ENCODE results near the gene EFCAB11.
"Not testable (repeated sequence)": the region's sequence is repeated elsewhere in the genome, so short reads cannot be mapped to it uniquely, and the experiment has no call there.

The EFCAB11 gene

DNA sequence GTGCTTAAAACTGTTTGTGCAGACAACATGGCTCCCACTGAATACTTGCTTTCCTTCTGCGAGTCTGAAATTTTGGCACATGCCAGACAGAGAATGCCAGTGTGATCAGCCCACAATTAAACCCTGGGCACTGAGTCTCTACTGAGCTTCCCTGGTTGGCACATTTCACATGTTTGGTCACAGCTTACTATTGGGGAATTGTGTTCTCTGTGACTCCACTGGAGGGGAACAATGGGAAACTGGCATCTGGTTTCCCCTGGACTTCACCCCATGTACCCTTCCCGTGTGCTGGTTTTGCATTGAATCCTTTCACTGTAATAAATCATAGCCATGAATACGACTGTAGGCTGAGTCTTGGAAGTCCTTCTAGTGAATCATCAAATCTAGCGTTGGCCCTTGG lies 64.9 kb downstream of the EFCAB11 start:
- DNase-seq (ENCODE audit: extremely low spot score, insufficient read length, low read depth) = no peak
- FAIRE-seq = no peak

DNA sequence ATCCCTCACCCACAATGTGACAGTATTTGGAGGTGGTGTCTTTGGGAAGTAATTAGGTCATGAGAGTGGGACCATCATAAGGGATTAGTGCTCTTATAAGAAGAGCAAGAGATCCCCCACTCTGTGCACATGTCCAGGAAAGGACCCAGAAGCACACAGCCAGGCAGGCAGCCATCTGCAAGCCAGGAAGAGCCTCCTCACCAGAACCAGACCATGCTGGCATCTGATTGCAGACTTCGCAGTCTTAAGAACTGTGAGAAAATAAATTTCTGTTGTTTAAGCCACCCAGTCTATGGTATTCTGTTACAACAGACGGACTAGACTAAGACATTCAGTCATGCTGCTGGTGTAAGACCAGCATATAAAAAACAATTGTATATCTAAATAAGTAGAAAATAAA lies 69.8 kb downstream of the EFCAB11 start:
- FAIRE-seq (no peak), DNase-seq (ENCODE audit: extremely low spot score, insufficient read length, low read depth) (no peak)

DNA sequence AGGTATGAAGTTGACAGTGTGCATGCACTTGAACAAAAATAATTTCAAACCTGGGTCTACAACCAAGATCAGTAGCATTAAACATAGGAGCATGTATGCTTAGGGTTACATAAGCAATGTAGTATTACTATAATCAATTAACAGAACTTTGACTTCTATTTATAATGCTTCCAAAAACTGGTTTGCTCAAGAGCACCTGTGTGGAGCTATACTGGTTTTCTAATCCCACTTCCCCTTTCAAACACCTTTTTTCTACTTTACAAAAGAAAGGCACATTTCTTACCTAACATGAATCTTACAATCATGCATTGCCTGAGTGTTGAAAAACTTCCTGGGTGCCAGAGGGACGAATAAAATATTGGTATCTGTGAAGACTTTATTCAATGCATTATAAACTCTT lies 72.7 kb downstream of the EFCAB11 start:
- DNase-seq (ENCODE audit: extremely low spot score, insufficient read length, low read depth) (no peak), FAIRE-seq (no peak)

DNA sequence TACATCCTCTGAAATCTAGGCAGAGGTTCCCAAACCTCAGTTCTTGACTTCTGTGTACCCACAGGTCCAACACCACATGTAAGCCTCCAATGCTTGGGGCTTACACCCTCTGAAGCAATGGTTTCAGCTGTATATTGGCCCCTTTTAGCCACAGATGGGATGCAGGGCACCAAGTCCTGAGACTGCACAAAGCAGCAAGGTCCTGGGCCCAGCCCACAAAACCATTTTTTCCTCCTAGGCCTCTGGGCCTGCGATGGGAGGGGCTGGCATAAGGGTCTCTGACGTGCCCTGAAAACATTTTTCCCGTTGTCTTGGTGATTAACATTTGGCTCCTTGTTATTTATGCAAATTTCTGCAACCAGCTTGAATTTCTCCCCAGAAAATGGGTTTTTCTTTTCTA lies 80.4 kb downstream of the EFCAB11 start:
- FAIRE-seq; DNase-seq (ENCODE audit: extremely low spot score, insufficient read length, low read depth): not testable (repeated sequence)

DNA sequence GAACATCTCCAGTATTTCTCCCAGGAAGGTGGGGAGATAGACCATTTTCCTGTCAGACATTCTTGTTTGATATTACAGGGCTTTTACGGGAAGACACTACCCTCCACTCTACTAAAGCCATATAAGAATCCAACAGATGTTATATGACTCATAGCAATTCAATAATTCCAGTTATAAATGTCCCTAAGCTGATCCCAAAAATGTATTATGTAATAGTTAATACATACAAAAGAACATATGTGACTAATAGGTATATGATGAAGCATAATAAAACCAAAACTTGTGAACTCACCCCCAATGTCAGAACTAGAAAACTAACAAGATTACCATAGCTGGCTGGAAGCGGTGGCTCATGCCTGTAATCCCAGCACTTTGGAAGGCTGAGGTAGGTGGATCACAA lies 84.2 kb downstream of the EFCAB11 start:
- DNase-seq (ENCODE audit: extremely low spot score, insufficient read length, low read depth) (no peak), FAIRE-seq (no peak)

DNA sequence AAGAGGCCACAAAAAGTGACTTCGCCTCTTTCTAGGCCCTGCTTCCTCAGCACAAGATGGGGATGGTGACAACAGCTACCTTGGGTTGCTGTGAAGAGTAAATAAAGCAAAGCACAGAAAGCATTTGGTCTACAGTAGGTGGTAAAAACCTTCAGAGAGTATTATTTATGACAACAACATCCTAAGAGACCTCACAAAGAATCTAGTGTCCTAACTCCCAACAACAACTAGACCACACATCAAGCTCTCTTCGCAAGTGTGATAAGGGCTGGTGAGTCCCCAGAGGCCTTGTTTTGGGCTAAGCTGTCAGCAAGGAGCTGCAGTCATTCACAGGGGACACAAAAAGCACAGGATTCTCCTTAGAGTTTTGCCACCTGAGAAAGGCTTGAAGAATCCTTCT lies 84.9 kb downstream of the EFCAB11 start:
- DNase-seq (ENCODE audit: extremely low spot score, insufficient read length, low read depth) (no peak), FAIRE-seq (no peak)

DNA sequence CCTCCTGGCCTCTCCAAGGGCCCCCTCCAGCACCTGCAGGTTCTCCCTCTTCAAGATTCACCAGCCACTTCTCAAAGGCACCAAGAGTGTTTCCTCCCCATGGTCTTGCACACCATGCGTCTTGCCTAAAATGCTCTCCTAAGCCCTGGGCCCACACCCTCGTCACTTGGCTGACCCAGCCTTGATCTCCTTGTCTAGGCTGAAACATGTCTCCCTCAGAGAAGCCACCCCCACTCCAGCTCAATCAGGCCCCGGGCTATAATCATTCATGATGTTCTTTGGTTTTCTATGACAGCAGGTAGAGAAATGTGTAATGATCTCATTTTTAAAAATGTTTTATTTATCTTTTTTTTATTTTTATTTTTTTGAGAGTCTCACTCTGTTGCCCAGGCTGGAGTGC lies 88.1 kb downstream of the EFCAB11 start:
- DNase-seq (ENCODE audit: extremely low spot score, insufficient read length, low read depth) (no peak), FAIRE-seq (no peak)

DNA sequence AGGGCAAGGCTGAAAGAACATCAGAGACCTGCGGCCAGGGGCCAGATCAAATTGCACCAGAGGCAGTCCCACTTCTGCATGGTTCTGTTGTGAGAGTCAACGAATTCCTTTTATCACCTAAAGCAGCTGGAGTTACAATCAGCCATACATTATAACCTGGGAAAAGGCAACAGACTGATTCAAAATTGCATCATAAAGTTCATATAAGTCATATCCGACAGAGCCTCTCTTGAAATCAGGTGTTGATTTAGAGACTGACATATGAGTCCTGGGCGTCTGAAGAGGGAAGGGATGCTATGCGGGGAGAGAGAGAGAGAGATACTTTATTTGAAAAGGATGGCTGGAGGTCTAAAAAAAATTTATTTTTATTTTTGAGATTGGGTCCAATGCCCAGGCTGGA lies 89.4 kb downstream of the EFCAB11 start:
- DNase-seq (ENCODE audit: extremely low spot score, insufficient read length, low read depth) = no peak
- FAIRE-seq = no peak

DNA sequence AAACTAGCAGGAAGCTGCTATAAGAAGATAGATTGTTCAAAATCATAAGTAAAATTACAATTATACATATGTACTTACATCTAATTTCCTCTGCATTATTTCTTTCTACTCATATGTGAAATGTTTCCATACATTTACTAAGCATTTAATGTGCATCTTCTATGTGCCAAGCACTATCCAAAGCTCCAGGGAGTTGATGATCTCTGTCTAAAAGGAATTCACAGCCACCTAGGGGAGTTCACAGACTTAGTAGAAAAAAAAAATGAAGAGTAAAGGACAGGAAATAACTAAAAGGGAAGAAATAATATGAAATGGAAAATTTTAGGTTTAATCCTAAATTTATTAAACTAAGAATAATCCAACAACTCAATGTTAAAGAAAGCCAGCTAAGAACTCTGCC lies 91.7 kb downstream of the EFCAB11 start:
- FAIRE-seq (no peak), DNase-seq (ENCODE audit: extremely low spot score, insufficient read length, low read depth) (no peak)

DNA sequence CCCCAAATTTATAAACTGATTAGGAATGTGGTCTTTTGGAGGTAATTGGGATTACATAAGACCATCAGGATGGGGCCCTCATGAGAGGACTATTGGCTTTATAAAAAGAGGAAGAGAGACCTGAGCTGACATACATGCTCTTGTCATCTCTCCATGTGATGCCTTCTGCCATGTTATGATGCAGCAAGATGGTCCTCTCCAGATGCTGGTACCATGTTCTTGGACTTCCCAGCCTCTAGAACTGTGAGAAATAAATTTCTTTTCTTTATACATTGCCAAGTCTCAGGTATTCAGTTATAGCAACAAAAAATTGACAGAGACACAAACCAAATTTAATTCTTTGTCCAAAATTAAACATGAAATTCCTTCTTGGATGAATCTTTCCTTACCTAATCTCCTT lies 92.9 kb downstream of the EFCAB11 start:
- DNase-seq (ENCODE audit: extremely low spot score, insufficient read length, low read depth) = no peak

DNA sequence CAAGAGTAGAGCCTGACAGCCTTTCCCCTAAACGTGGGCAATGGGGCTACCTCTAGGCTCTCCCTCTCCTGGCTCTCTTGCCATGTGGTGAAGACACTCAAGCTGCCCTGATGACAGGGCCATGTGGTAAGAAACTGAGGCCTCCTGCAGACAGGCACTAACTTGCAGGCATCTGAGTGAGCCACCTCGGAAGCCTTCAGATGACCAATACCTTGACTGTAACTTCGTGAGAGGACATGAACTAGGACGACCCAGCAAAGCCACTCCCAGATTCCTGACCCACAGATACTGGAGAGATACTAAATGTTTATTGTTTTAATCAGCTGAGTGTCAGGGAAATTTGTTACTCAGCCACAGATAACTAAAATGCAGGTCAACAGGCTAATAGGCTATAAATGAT lies 96.4 kb downstream of the EFCAB11 start:
- DNase-seq (ENCODE audit: extremely low spot score, insufficient read length, low read depth) (no peak), FAIRE-seq (no peak)

More for the DNA sequence above, 92.9 kb downstream of the EFCAB11 start:
- FAIRE-seq = no peak

DNA sequence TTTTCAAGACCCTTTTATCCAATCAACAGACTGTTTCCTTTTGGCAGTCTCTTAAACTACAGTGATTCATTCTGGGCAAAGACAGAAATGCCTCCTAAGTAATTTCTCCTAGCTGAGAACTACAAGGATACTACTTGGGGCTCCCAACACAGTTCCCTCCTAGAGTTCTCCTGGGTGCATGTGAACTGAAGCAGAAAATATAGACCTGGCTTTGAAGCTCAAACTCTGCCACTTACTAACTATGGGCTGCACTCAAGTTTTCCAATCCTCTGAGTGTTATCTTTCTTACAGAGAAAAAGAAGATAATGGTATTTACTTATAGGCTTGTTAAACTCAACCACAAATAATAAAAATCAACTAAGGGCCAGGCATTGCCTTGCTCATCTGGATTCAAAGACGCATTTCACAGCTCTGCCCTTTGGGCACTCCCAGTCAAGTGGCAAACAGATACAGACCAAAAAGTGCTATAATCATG lies 97.6 kb downstream of the EFCAB11 start:
- DNase-seq (ENCODE audit: extremely low spot score, insufficient read length, low read depth) (no peak), FAIRE-seq (no peak)

DNA sequence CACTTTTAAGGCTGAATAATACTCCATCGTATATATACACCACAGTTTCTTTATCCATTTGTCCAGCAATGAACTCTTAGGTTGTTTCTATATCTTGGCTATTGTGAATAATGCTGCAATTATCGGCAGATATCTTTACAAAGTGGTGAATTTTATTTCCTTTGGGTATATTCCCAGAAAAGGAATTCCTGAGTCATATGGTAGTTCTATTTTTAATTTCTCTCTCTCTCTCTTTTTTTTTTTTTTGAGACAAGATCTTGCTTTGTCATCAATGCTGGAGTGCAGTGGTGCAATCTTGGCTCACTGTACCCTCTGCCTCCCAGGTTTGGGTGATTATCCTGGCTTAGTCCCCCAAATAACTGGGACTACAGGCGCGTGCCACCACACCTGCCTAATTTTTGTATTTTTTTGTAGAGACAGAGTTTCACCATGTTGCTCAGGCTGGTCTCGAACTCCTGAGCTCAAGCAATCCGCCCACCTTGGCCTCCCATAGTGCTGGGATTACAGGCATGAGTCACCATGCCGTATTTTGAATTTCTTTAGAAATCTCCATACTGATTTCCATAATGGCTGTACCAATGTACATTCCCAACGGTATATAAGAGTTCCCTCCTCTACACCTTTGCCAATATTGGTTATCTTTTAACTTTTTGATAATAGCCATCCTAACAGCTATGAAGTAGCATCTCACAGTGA lies 98.4 kb downstream of the EFCAB11 start:
- DNase-seq (ENCODE audit: extremely low spot score, insufficient read length, low read depth) (no peak), FAIRE-seq (no peak)

DNA sequence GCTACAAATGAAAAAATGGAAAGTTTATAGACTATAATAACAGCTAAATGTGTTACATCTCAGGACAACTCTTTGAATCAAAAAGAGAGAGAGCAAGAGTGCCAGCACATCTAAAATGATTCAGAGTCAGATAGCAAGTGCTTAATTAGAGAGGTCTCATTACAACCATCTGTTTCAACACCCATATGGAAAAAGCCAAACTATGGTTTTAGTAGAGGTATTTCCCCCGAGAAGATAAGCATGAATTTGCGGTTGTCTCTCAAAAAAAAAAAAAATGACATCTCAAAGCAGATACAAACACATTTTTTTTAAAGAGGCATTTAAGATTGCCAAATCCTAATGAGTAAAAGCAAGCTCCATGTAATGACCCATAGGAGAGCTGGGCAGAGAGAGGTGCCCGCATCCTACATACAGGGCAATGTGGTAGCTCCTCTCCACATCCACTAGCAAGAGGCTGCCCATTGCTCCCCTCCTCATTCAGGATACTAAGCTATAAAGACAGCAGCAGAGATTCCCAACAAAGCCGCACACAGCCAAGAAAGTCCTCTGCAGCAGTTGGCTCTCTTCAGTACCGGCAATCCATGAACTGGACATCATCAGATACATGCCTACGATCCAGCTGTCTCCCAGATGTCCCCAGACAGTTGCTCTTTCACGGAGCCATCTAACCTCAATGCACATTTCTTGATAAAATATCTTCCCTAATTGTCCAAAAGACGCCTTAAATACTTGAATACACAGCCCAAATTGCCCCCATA lies 100.4 kb downstream of the EFCAB11 start:
- no peak for FAIRE-seq
- no peak for DNase-seq (ENCODE audit: extremely low spot score, insufficient read length, low read depth)

DNA sequence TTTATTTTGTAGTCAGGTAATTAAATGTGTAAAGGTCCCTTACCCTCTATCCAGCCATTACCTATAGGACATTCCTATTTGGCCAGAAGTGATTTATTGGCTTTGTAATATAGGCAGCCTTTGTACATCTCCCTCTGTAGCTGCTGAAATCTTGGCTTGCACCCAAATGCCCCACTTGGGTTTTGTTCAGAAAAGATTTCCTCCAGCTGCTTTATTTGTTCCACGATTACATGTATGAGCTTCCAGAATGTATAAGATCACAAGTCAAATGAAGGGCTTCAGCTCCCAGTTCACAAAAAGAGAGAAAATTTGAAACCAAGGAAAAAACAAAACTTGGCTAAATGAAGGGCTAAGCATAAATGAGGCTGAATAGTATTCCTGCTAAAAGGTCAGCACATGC lies 103.4 kb downstream of the EFCAB11 start:
- FAIRE-seq = no peak
- no peak for DNase-seq (ENCODE audit: extremely low spot score, insufficient read length, low read depth)

DNA sequence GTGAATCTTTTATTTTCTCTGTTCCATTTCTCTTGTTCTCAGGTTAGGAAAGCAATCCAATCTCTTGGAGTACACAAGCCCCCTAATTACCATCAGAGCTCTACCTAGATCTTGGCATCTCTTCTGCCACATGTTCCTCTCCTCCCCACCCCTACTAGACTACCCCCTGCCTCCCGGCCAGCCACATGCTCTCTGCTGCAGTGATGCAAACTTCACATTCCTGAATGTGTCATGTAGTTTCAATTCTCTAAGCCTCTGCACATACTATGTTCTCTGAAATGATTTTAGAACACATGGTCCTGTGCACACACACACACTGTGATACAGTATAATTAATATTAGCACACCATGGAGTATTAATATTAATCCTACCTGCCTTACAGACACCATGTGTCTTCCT lies 104.6 kb downstream of the EFCAB11 start:
- no peak for FAIRE-seq
- DNase-seq (ENCODE audit: extremely low spot score, insufficient read length, low read depth) = no peak

DNA sequence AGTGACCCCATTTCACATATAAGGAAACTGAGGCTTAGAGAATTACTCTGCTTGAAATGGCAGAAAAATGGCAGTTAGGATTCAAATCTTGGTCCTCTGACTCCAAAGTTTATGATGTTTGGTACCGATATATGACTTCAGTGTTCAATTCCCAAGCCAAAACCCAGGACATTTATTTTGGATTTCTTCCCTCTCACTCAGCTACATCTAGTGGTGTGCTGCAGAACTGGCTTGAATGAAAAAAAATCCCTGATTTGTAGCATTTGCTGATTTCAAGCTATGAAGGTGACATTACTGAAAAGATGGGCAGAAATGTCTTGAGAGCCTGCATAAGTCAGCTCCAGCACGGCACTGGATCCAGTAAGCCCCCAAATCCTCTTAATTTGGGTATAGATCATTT lies 106.4 kb downstream of the EFCAB11 start:
- no peak for DNase-seq (ENCODE audit: extremely low spot score, insufficient read length, low read depth)
- no peak for FAIRE-seq

DNA sequence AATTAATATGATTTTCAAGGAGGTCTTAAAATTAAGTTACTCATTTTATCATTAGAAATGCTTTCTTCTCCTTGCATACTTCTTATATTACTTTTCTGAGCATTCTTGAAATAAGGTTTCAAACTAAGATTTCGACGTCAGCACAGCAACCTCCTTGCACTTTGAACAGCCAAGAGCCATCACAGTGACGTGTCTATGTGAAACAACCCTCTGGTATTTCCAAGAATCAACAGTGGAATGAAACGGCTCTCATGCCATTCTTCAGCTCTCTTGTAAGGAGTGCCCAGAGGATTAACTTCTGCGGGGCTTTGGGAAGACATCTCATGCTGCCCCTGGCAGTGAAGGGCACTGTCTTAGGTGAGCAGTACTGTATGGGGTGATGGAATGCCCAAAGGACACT lies 109.2 kb downstream of the EFCAB11 start:
- FAIRE-seq (no peak), DNase-seq (ENCODE audit: extremely low spot score, insufficient read length, low read depth) (no peak)

DNA sequence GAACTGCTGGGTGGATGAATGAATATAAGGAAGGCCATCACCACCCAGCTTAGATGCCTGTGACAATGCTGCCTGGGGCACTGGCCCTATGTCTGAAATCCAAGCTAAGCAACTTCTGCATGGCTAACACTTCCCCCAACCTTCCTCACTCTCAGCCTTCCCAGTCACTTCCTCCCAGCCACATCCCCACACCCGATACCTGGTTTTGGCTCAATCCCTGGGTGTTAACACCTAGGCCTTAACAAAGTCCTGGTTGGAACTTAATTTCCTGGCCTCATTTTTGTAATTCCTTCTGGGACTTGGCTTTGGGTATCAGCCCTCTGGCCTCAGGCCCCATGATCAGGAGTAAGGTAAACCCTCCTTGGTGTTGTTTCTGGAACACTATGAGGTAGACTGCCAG lies 110.0 kb downstream of the EFCAB11 start:
- FAIRE-seq = no peak
- DNase-seq (ENCODE audit: extremely low spot score, insufficient read length, low read depth) = no peak

DNA sequence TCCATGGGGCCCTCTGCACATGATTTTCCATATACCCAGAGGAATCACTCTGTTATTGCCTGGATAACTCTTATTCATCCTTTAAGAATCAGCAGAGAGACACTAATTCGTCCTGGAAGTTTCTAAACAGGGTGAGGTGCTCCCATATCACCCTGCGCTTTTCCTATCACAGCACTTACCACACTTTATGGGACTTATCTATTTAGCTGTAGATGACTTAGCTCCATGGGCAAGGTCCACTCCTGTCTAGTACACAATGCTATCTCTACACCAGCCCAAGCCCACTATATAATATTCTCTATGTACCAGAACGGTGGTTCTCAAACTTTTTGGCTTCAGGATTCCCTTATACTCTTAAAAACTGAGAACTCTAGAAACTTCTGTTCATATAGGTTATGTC lies 111.7 kb downstream of the EFCAB11 start:
- DNase-seq (ENCODE audit: extremely low spot score, insufficient read length, low read depth) (no peak), FAIRE-seq (no peak)

DNA sequence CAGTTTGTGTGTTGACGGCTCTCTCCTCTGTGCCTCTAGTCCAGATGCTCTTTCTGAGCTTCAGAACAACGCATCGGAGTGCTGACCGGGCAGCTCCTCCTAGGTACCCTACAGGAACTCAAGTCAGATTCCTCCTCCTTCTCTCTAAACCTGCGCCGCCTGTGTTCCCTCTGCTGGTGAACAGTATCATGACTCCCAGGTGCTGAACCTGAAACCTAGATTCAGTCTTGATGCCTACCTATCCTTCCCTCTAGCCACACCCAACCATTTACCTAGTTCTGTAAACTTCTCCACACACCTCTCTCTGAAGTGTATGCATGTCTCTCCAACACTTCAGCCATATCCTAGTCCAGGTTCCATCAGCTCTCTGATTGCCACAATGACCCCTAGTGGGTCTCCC lies 112.7 kb downstream of the EFCAB11 start:
- FAIRE-seq (no peak), DNase-seq (ENCODE audit: extremely low spot score, insufficient read length, low read depth) (no peak)

All from GM18507 (cell line).